ENCODE data around the gene SLFN12L. TPM values are rescaled to one million over a fixed set of nuclear protein-coding genes. Genes with fewer than 3 reads are reported as not detected.

SLFN12L gene
- total RNA-seq, result not detected in 2 replicates

GRCh38 chr17:35537601-35538141 lies at the start of gene SLFN12L:
Gene SLFN12L, minus strand, starts transcription at chr17:35537678. Its CDS starts 15,314 bp downstream, at chr17:35522364.
- no peak for TF ChIP-seq CTCF (IDR thresholded peaks at IDR 0.05; ENCODE audit: insufficient read depth, low read depth, low read length)
- no peak within 1 kb of the TSS for H3K4me3 ChIP-seq (ENCODE audit: low read depth, low read length)
- DNase-seq (ENCODE audit: low read depth), result no peak

DNA sequence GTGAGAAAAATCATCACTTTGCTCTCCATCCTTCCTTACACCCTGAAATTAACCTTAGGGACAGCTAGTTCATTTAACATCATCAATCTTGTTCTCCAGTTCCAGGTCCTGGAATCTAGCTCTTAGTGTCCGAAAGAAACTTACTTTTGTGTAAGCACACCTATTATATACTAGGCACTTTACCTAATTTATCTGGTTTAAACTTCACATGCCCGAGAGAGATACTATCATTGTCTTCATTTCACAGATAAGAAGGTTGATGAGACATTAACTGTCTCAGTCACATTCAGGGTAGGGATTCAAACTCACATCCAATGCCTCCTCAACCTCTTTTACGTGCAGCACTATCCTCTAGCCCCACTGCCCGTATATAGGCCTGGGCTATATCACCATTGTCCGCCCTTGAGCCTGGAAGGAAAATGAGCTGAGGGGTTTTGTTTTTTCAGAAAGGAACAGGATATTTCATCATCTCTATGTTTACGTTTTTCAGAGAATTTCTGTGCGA lies 49.1 kb upstream of the SLFN12L start:
- no peak for TF ChIP-seq CTCF (IDR thresholded peaks at IDR 0.05; ENCODE audit: insufficient read depth, low read depth, low read length)
- no peak for DNase-seq (ENCODE audit: low read depth)

GRCh38 chr17:35584061-35584460 lies 46.6 kb upstream of the SLFN12L start:
- no peak overlapping the region for H3K4me3 ChIP-seq (ENCODE audit: low read depth, low read length)
- no peak for TF ChIP-seq CTCF (IDR thresholded peaks at IDR 0.05; ENCODE audit: insufficient read depth, low read depth, low read length)
- DNase-seq (ENCODE audit: low read depth), result no peak

More for the DNA sequence above, 49.1 kb upstream of the SLFN12L start:
- H3K4me3 ChIP-seq (ENCODE audit: low read depth, low read length), result peak overlapping the region; percentile 99

- TF ChIP-seq CTCF (IDR thresholded peaks at IDR 0.05; ENCODE audit: insufficient read depth, low read depth, low read length), result no peak
- H3K4me3 ChIP-seq (ENCODE audit: low read depth, low read length), result peak overlapping the region; percentile 83
- no peak for DNase-seq (ENCODE audit: low read depth)
These were observed 41.5 kb upstream of the SLFN12L start for GRCh38 chr17:35578929-35579432.

DNA sequence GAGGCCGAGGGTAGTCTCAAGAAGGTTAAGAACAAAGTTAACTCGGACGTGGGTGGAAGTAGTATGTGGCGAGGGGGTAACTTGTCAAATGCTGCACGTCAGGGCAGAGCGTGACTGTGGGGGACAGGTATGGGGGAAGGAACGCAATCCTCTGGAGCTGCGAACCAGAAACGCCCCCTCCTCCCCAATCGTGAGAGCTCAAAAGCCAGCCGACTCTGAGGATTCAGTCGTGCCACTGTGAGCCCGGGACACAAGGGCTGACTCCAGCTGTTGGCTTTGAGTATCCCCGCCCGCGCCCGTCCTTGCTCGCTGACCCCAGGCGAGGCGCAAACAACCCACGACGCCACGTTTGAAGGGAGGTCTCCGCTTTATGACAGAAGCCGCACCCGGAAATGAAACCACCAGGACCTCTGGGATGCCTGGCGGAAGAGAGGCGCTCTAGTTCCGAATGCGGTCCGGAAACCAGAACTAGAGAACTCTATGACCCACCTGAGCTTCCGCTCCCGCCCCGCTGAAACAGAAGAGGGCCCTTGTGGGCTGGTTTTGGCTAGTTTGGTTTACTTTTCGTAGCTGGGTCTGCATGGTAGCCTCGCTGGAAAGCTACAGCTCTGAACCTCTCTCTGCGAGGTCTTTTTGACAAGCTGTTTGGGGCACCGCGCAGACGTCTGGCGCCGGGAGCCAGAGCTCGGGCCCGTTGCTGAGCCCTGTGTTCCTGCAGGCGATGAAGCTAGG lies 40.9 kb upstream of the SLFN12L start, which contains the start of gene PEX12:
TSS of gene PEX12 (minus strand) at position 375 of the 732 bp plus-strand sequence. CDS start 550 bp downstream, outside the sequence.
- peak within 1 kb of the TSS; percentile 83 for H3K4me3 ChIP-seq (ENCODE audit: low read depth, low read length)
- no peak for TF ChIP-seq CTCF (IDR thresholded peaks at IDR 0.05; ENCODE audit: insufficient read depth, low read depth, low read length)
- peak; percentile 87 for DNase-seq (ENCODE audit: low read depth)

GRCh38 chr17:35577830-35578196 lies 40.3 kb upstream of the SLFN12L start:
- DNase-seq (ENCODE audit: low read depth), result peak; percentile 41

More at GRCh38 chr17:35577830-35578196, 40.3 kb upstream of the SLFN12L start:
- H3K4me3 ChIP-seq (ENCODE audit: low read depth, low read length), result peak overlapping the region; percentile 83
- TF ChIP-seq CTCF (IDR thresholded peaks at IDR 0.05; ENCODE audit: insufficient read depth, low read depth, low read length), result no peak
